Breast epithelium (tissue), 4 donors: ENCODE measurements around the gene P2RX6. TPM values are rescaled to one million over a fixed set of nuclear protein-coding genes. Genes with fewer than 3 reads are reported as not detected.
A peak's percentile ranks its signal among the peaks of the same experiment; 100 is the strongest.

Source experiments
- DNase-seq, 2 donors: peaks; one replicate each; pipeline ENCODE4 v3.0.0-alpha.2; 2019; ENCODE audit warnings: low spot score in 2 of 2
- H3K27ac ChIP-seq, 2 donors: fragments of 200-600 bp; sonication (generic) in 1 of 2; one replicate each; pipeline ENCODE4 v1.5.1; 2016 to 2019; ENCODE audit warnings: mild to moderate bottlenecking in 1 of 2
- H3K27me3 ChIP-seq, 2 donors: fragments of 200-600 bp; sonication (generic) in 1 of 2; one replicate each; pipeline versions ENCODE4 v1.5.1 to v1.6.0; 2017 to 2019; ENCODE audit warnings: control low read depth in 1 of 2, mild to moderate bottlenecking in 1 of 2
- H3K36me3 ChIP-seq: fragments of 200-600 bp; one replicate; pipeline ENCODE4 v1.5.1; 2019
- H3K4me1 ChIP-seq, 2 donors: fragments of 200-600 bp; sonication (generic); one replicate each; pipeline ENCODE4 v1.5.1; 2016 to 2019; ENCODE audit warnings: control low read depth in 1 of 2
- H3K4me3 ChIP-seq, 3 donors: fragments of 200-600 bp; sonication (generic); 1 replicate in 2 of 3; 2 replicates in 1 of 3; pipeline ENCODE4 v1.5.1; 2016 to 2019; ENCODE audit warnings: mild to moderate bottlenecking in 3 of 3, moderate library complexity in 2 of 3
- H3K9me3 ChIP-seq, 2 donors: fragments of 200-600 bp; sonication (generic) in 1 of 2; one replicate each; pipeline ENCODE4 v1.5.1; 2016 to 2019; ENCODE audit warnings: control low read depth in 1 of 2
- CTCF ChIP-seq, 3 donors: fragments of 450-650 bp; IDR thresholded peaks; one replicate each; pipeline ENCODE4 v1.5.1; 2016 to 2017; ENCODE audit warnings: antibody characterized with exemption in 3 of 3, mild to moderate bottlenecking in 3 of 3, moderate library complexity in 3 of 3
- POLR2A ChIP-seq: fragments of 450-650 bp; IDR thresholded peaks from one replicate; pipeline ENCODE4 v1.6.1; 2016; ENCODE audit warnings: antibody characterized with exemption, mild to moderate bottlenecking, moderate library complexity
- POLR2AphosphoS5 ChIP-seq, 3 donors: sonication (generic); formaldehyde crosslinking; IDR thresholded peaks; one replicate each; pipeline ENCODE4 v1.6.1; 2017; ENCODE audit warnings: antibody characterized with exemption in 3 of 3
- intact Hi-C: fragments of 100-400 bp; cut with DNase I; formaldehyde crosslinking; loops from one replicate; pipeline ENCODE4 v1.15.1; 2023; ENCODE audit warnings: low total_unique reads
- total RNA-seq, 3 donors: library from RNA; depleted of rRNA; stranded (reverse); fragments of >200 nt; gene quantifications; one replicate each; pipeline ENCODE4 v1.1.0, GENCODE V29; 2016

The P2RX6 gene
- total RNA-seq, 3 donors from 2014 or later = 1.6 TPM; not detected in 2

GRCh38 chr22:21064917-21065864 lies 50.2 kb downstream of the P2RX6 start:
- DNase-seq = no peak
- H3K27ac ChIP-seq = no peak overlapping the region

GRCh38 chr22:21067075-21067900 lies 52.3 kb downstream of the P2RX6 start:
- H3K36me3 ChIP-seq = no peaks in the 10 kb centered on the region
- H3K9me3 ChIP-seq = no peaks in the 10 kb centered on the region
- intact Hi-C loops = no loop called here
- no peaks in the 10 kb centered on the region for H3K4me1 ChIP-seq
- no peak for TF ChIP-seq CTCF (IDR thresholded peaks at IDR 0.05)
- TF ChIP-seq POLR2A = no peak
- TF ChIP-seq POLR2AphosphoS5 (IDR thresholded peaks at IDR 0.05) = no peak
- DNase-seq = peak in 1 of 2 donors; percentile 37
- no peak overlapping the region for H3K27ac ChIP-seq
- H3K27me3 ChIP-seq = no peaks in the 10 kb centered on the region
- H3K4me3 ChIP-seq = no peak overlapping the region

More at GRCh38 chr22:21064917-21065864, 50.2 kb downstream of the P2RX6 start:
- no peaks in the 10 kb centered on the region for H3K27me3 ChIP-seq
- H3K9me3 ChIP-seq = no peaks in the 10 kb centered on the region
- TF ChIP-seq POLR2A (no peak), CTCF (IDR thresholded peaks at IDR 0.05) (no peak), POLR2AphosphoS5 (IDR thresholded peaks at IDR 0.05) (no peak)
- no peaks in the 10 kb centered on the region for H3K36me3 ChIP-seq
- H3K4me3 ChIP-seq = no peak overlapping the region
- intact Hi-C loops = no loop called here
- H3K4me1 ChIP-seq = no peaks in the 10 kb centered on the region

- H3K27ac ChIP-seq = no peak overlapping the region
- peak in 1 of 2 donors; percentile 37 for DNase-seq
- H3K4me1 ChIP-seq = no peaks in the 10 kb centered on the region
- TF ChIP-seq POLR2A (no peak), CTCF (IDR thresholded peaks at IDR 0.05) (no peak), POLR2AphosphoS5 (IDR thresholded peaks at IDR 0.05) (no peak)
- no peaks in the 10 kb centered on the region for H3K36me3 ChIP-seq
- H3K27me3 ChIP-seq = no peaks in the 10 kb centered on the region
- no peaks in the 10 kb centered on the region for H3K9me3 ChIP-seq
- intact Hi-C loops = no loop called here
- no peak overlapping the region for H3K4me3 ChIP-seq
These were observed 53.1 kb downstream of the P2RX6 start for GRCh38 chr22:21067901-21068680.

GRCh38 chr22:21068681-21069276 lies 53.8 kb downstream of the P2RX6 start:
- no peak overlapping the region for H3K4me3 ChIP-seq
- intact Hi-C loops = no loop called here
- no peaks in the 10 kb centered on the region for H3K27me3 ChIP-seq
- no peaks in the 10 kb centered on the region for H3K36me3 ChIP-seq
- no peaks in the 10 kb centered on the region for H3K4me1 ChIP-seq
- TF ChIP-seq CTCF (IDR thresholded peaks at IDR 0.05) = no peak
- H3K27ac ChIP-seq = no peak overlapping the region
- no peaks in the 10 kb centered on the region for H3K9me3 ChIP-seq
- DNase-seq = peak in 1 of 2 donors; percentile 9
